HG02870 (cell line): ENCODE results near the gene P3H2.
"Not testable (repeated sequence)": the region's sequence is repeated elsewhere in the genome, so short reads cannot be mapped to it uniquely, and the experiment has no call there.

Experiments used
- ATAC-seq: cut with Tn5 transposase; IDR thresholded peaks from one replicate; pipeline ENCODE4 v1.9.1; 2021; ENCODE audit warnings: mild to moderate bottlenecking, moderate library complexity; ENCODE audit not compliant: unreplicated experiment

The P3H2 gene, protein sequence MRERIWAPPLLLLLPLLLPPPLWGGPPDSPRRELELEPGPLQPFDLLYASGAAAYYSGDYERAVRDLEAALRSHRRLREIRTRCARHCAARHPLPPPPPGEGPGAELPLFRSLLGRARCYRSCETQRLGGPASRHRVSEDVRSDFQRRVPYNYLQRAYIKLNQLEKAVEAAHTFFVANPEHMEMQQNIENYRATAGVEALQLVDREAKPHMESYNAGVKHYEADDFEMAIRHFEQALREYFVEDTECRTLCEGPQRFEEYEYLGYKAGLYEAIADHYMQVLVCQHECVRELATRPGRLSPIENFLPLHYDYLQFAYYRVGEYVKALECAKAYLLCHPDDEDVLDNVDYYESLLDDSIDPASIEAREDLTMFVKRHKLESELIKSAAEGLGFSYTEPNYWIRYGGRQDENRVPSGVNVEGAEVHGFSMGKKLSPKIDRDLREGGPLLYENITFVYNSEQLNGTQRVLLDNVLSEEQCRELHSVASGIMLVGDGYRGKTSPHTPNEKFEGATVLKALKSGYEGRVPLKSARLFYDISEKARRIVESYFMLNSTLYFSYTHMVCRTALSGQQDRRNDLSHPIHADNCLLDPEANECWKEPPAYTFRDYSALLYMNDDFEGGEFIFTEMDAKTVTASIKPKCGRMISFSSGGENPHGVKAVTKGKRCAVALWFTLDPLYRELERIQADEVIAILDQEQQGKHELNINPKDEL

DNA sequence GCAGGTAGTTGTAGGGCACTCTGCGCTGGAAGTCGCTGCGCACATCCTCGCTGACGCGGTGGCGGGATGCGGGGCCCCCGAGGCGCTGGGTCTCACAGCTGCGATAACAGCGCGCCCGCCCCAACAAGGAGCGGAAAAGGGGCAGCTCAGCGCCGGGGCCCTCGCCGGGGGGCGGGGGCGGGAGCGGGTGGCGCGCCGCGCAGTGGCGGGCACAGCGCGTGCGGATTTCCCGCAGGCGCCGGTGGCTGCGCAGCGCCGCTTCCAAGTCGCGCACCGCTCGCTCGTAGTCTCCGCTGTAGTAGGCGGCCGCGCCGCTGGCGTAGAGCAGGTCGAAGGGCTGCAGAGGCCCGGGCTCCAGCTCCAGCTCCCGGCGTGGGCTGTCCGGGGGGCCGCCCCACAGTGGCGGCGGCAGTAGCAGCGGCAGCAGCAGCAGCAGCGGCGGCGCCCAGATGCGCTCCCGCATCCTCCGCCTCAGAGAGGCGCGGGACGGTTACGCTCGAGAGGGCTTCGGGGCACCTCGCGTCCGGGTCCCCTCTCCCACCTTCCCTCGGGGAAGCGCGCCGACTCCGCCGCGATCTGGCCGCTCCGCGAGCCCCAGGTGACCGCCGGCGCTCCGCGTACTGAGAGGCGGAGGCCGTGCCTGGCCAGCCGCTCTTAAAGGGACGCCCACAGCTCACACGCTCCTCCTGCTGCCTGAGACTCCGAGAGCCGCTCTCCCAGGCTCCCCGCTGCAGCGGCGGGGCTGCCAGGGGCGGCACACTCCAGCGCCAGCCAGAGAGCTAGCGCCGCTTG lies at the start of gene P3H2:
Gene P3H2 (minus strand): TSS at position 629 of the 792 bp plus-strand sequence. CDS start 166 bp downstream, at position 463.
- ATAC-seq = peak; percentile 76

- ATAC-seq = no peak
Observed at GRCh38 chr3:190169877-190170276, 49.2 kb upstream of the P3H2 start.

GRCh38 chr3:190169243-190169642 lies 48.5 kb upstream of the P3H2 start:
- ATAC-seq = no peak

GRCh38 chr3:190167936-190168680 lies 47.4 kb upstream of the P3H2 start:
- no peak for ATAC-seq

DNA sequence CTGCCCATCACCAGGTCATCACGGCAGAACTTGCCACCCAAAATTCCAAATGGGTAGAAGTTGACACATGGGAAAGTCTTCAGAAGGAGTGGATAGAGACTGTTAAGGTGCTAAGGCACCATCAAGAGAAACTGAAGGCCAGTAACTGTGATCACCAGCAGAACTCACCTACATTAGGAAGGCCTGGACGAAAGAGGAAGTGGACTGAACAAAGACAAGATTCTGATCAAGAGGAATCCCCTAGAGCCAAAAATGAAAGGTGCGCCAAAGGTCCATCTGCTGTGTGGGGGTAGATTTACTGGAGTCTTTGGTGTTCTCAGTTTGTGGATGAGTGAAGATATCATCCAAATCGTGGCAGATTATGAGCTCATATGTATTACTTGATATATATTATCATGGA lies 46.3 kb upstream of the P3H2 start:
- no peak for ATAC-seq

DNA sequence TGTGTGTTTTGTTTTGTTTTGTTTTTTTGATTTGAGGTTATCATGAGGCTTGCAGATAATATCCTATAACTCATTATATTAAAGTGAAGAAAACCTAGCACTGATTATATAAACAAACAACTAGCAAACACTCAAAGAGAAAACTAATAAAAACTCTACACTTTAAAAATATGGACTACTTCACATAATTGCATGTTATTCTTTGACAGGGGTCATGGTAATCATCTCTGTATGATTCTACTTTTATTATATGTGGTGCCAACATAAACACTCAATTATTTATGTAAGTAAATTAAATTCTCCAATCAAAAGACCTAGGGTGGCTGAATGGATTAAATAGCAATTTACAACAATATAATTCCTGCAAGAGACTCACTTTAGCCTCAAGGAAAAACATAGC lies 44.6 kb upstream of the P3H2 start:
- no peak for ATAC-seq

- not testable (repeated sequence) for ATAC-seq
Observed at GRCh38 chr3:190162013-190162412, 41.3 kb upstream of the P3H2 start.

DNA sequence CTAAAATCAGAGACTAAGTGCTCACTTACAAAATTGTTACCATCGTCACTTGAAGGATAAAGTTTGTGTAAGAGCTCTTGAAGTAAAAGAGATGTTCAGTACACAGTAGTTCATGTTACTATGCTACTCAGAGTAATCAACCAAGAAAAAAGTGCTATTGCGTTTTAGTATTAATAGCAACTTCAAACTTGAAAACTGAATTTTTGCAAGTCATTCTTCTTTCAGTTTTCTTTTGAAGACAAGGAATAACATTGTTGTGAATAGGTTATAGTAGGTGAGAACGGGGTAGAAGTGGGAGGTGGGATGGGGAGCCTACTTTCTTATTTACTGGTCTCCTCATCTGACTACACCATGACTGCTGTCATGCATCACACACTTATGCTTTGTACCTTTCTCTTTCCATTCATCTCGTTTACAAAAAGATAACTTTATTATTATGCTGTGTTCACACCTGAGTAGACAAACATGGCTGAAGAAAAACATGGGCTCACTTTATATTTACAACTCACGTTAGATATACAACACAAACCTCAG lies 39.3 kb upstream of the P3H2 start:
- no peak for ATAC-seq

DNA sequence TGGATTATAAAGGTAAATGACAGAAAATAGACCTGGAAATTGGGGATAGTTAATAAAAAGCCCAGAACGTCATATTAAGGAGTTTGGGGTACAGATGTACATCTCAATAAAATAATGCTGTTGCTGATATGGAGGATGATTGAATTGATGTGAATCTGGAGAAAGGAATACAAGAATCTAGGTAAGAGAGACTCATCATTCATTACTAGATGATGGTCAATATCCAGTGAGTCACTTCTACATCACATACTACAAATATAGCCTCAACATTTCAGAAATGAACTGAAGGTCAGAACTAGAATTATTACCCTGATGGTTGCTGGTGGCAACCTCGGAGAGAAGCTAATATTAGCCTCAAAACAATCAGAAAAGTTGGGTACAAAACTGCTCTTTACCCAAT lies 37.6 kb upstream of the P3H2 start:
- no peak for ATAC-seq

DNA sequence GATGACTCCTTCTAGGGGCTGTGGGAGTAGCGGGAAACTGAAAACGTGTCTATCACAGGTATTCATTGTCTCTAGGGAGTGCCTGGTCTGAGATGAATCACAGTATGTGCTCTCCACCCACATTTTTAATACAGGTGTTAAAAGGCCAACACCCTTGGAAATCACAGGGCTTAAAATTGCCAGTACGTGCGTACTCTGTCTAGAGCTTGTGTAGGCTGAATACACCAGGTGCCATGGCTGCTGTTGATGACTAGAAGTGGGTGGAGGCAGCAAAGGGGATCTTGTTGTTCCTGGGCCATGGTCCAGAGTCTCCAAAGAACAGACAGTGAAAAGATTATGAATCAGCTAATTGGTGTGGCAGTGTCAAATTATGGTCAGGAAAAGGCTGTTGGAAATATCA lies 35.1 kb upstream of the P3H2 start:
- no peak for ATAC-seq

- ATAC-seq = no peak
Observed at GRCh38 chr3:190150681-190151080, 30.0 kb upstream of the P3H2 start.

DNA sequence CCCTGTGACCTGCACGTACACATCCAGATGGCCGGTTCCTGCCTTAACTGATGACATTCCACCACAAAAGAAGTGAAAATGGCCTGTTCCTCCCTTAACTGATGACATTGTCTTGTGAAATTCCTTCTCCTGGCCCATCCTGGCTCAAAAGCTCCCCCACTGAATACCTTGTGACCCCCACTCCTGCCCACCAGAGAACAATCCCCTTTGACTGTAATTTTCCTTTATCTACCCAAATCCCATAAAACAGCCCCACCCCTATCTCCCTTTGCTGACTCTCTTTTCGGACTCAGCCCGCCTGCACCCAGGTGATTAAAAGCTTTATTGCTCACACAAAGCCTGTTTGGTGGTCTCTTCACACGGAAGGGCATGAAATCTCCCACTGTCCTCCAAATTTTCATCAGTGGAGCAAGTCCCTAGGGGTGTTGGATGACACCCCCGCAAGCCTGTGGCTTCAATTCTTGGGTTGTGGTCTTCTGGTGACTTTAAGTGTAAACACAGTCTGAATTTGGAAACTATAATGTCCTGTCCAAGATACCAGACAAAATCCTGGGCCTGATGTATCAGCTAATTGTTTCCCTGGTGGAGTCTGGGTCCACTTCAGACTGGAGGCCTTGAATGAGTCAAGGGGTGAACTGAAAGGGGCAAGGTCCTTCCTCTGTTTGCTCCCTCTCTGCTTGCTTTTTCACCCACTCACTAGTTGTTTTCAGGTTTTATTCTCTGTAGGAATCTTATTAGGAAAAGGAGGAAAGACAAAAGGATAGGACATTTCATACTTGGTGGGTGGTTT lies 29.3 kb upstream of the P3H2 start:
- not testable (repeated sequence) for ATAC-seq

DNA sequence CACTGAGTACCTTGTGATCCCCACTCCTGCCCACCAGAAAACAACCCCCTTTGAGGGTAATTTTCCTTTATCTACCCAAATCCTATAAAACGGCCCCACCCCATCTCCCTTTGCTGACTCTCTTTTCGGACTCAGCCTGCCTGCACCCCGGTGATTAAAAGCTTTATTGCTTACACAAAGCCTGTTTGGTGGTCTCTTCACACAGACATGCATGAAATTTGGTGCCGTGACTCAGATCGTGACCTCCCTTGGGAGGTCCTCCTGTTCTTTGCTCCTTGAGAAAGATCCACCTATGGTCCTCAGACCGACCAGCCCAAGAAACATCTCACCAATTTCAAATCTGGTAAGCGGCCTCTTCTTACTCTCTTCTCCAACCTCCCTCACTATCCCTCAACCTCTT lies 24.1 kb upstream of the P3H2 start:
- ATAC-seq = not testable (repeated sequence)

DNA sequence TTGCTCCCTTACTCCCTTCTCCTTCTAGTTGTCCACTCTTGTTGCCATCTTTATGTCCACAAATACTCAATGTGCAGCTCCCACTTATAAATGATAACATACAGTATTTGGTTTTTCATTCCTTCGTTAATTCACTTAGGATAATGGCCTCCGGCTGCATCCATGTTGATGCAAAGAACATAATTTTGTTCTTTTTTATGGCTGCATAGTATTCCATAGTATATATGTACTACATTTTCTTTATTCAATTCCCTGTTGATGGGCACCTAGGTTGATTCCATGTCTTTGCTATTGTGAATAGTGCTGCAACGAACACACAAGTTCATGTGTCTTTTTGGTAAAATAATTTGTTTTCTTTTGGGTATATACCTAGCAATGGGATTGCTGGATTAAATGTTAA lies 21.3 kb upstream of the P3H2 start:
- ATAC-seq = no peak

- ATAC-seq = no peak
Observed at GRCh38 chr3:190139365-190139764, 18.7 kb upstream of the P3H2 start.

GRCh38 chr3:190132371-190132770 lies 11.7 kb upstream of the P3H2 start:
- no peak for ATAC-seq

DNA sequence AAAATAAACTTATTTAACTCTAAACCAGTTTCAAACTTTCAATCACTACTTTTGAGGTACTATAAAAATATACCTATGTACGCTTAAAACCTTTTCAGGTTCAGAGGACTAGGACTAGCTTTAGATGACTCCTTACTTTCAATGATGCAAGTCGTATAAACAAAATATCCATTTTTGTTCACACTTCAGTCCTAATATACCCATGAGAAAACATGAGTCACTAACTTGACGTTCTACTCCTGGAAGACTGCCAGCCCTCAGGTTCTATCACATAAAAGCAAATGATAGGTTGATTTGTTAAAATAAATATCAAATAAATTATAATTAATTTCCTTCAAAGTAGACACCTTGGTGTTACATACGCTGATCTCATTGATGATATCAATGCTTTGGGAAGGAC lies 10.6 kb upstream of the P3H2 start:
- no peak for ATAC-seq

GRCh38 chr3:190130696-190131095 lies 10.0 kb upstream of the P3H2 start:
- ATAC-seq = no peak

DNA sequence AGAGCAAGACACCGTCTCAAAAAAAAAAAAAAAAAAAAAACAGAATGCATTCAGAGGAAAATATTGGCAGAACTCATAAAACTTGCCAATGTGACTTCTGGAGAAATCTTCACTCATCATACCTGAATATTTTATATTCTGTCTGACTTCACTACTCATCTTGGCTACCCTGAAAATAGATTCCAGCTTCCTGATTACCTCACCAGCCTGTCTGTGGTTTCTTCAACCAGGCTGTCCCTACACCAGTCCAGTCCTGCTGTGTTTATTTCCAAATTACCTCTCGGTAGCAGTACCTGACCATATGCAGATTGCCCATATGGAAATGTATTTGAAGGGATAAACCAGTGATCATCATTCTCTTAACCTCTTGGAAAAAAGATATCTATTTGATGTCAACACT lies 9.3 kb upstream of the P3H2 start:
- no peak for ATAC-seq

GRCh38 chr3:190127797-190128196 lies 7.1 kb upstream of the P3H2 start:
- no peak for ATAC-seq
